Upper lobe of left lung (tissue), 4 donors: ENCODE measurements around the gene SFXN5.

Source experiments
- POLR2AphosphoS5 ChIP-seq, 2 donors: sonication (generic); formaldehyde crosslinking; IDR thresholded peaks; one replicate each; pipeline ENCODE4 v1.5.1; 2017; ENCODE audit warnings: antibody characterized with exemption in 2 of 2
- TF ChIP-seq, protein P1 (sequence below), 6 experiments: fragments of 450-650 bp in 4 of 6; fragments of 200-600 bp in 2 of 6; sonication (generic) in 2 of 6; IDR thresholded peaks; one replicate each; pipeline ENCODE4 v1.5.1; 2016 to 2019; ENCODE audit warnings: antibody characterized with exemption in 6 of 6

DNA sequence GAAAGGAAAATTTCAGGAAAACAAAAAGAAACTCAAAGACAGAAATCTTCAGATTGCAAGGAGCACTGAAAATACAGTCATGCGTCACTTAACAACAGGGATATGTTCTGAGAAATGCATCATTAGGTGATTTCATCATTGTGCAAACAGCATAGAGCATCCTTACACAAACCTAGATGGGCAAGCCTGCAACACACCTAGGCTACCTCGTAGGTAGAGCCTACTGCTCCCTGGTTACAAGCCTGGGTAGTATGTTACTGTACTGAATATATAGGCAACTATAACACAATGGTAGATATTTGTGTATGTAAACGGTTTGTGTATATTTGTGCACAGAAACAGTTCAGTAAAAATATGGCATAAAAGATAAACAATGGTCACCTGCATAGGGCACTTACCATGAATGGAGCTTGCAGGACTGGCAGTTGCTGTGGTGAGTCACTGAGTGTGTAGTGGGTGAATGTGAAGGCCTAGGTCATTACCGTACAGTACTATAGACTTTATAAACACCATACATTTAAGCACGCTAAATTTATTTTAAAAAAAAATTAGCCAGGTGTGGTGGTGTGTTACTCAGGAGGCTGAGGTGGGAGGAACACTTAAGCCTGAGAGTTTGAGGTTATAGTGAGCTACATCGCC lies 33.4 kb downstream of the SFXN5 start:
- no peak for TF ChIP-seq POLR2AphosphoS5 (IDR thresholded peaks at IDR 0.05)
- TF ChIP-seq, protein P1, sequence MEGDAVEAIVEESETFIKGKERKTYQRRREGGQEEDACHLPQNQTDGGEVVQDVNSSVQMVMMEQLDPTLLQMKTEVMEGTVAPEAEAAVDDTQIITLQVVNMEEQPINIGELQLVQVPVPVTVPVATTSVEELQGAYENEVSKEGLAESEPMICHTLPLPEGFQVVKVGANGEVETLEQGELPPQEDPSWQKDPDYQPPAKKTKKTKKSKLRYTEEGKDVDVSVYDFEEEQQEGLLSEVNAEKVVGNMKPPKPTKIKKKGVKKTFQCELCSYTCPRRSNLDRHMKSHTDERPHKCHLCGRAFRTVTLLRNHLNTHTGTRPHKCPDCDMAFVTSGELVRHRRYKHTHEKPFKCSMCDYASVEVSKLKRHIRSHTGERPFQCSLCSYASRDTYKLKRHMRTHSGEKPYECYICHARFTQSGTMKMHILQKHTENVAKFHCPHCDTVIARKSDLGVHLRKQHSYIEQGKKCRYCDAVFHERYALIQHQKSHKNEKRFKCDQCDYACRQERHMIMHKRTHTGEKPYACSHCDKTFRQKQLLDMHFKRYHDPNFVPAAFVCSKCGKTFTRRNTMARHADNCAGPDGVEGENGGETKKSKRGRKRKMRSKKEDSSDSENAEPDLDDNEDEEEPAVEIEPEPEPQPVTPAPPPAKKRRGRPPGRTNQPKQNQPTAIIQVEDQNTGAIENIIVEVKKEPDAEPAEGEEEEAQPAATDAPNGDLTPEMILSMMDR (IDR thresholded peaks at IDR 0.05): no peak
